Caco-2 (cell line): ENCODE data around the gene SMIM10L1. TPM values are rescaled to one million over a fixed set of nuclear protein-coding genes. Genes with fewer than 3 reads are reported as not detected.

Experiments used
- BruUV-seq: library from RNA; stranded (reverse); fragments of 400-500 nt; replicated peaks from 2 replicates; lab custom pipeline; 2021; lab: Mats Ljungman, UMichigan
- CTCF ChIA-PET: fragments of 300-600 bp; sonication (Branson Sonifier 250); formaldehyde crosslinking; loops from one replicate; lab custom pipeline; 2022; ENCODE audit warnings: antibody characterized with exemption; lab: Charles Lee
- POLR2A ChIA-PET: fragments of 300-600 bp; sonication (Branson Sonifier 250); formaldehyde crosslinking; loops from one replicate; lab custom pipeline; 2022; ENCODE audit warnings: antibody characterized with exemption; lab: Charles Lee
- DNase-seq, 2 experiments: peaks; one replicate each; pipeline versions ENCODE4 v3.0.0 to v3.0.0-alpha.2; 2020 to 2022
- H3K27me3 ChIP-seq: replicated peaks from 2 replicates; pipeline ENCODE4 v1.6.0; 2011; ENCODE audit warnings: low read length; ENCODE audit not compliant: control insufficient read depth, insufficient read depth
- H3K36me3 ChIP-seq: 2 replicates; pipeline ENCODE4 v1.5.1; 2011; ENCODE audit warnings: low read length; ENCODE audit not compliant: control insufficient read depth, insufficient read depth
- H3K4me1 ChIP-seq: fragments of 250-450 bp; sonication (Bioruptor Pico); 2 replicates; pipeline ENCODE4 v1.5.1; 2020; ENCODE audit warnings: mild to moderate bottlenecking
- H3K4me3 ChIP-seq: 2 replicates; pipeline ENCODE4 v1.5.1; 2011; ENCODE audit warnings: low read depth, mild to moderate bottlenecking, control low read depth, low read length
- H3K9me3 ChIP-seq: fragments of 250-450 bp; sonication (Bioruptor Pico); 2 replicates; pipeline ENCODE4 v1.5.1; 2020; ENCODE audit warnings: mild to moderate bottlenecking, moderate library complexity
- H3K27ac Mint-ChIP-seq: one replicate; pipeline ENCODE4 v1.8.0; 2022; ENCODE audit warnings: mixed read lengths; ENCODE audit not compliant: unreplicated experiment
- H3K27me3 Mint-ChIP-seq: one replicate; pipeline ENCODE4 v1.8.0; 2022; ENCODE audit warnings: mixed read lengths; ENCODE audit not compliant: insufficient read depth, unreplicated experiment
- H3K36me3 Mint-ChIP-seq: one replicate; pipeline ENCODE4 v1.8.0; 2022; ENCODE audit warnings: mild to moderate bottlenecking, mixed read lengths; ENCODE audit not compliant: insufficient read depth, unreplicated experiment
- H3K4me1 Mint-ChIP-seq: one replicate; pipeline ENCODE4 v1.8.0; 2022; ENCODE audit warnings: low read depth, mixed read lengths; ENCODE audit not compliant: unreplicated experiment
- H3K4me3 Mint-ChIP-seq: one replicate; pipeline ENCODE4 v1.8.0; 2022; ENCODE audit warnings: mild to moderate bottlenecking, moderate library complexity, mixed read lengths; ENCODE audit not compliant: unreplicated experiment
- H3K9me3 Mint-ChIP-seq: one replicate; pipeline ENCODE4 v1.8.0; 2022; ENCODE audit warnings: mixed read lengths; ENCODE audit not compliant: unreplicated experiment
- CTCF ChIP-seq, 2 experiments: fragments of 200-600 bp in 1 of 2; IDR thresholded peaks; 1 replicate in 1 of 2; 2 replicates in 1 of 2; pipeline versions ENCODE4 v1.5.1 to v1.8.0; 2011 to 2022; ENCODE audit warnings: antibody characterized with exemption in 1 of 2, control low read depth in 1 of 2, inconsistent platforms in 1 of 2, low read depth in 1 of 2, low read length in 1 of 2, mild to moderate bottlenecking in 1 of 2, moderate library complexity in 1 of 2; ENCODE audit not compliant: insufficient read depth in 1 of 2, severe bottlenecking in 1 of 2, unreplicated experiment in 1 of 2
- intact Hi-C: fragments of 100-400 bp; cut with micrococcal nuclease; formaldehyde crosslinking; loops from one replicate; pipeline ENCODE4 v1.10.0; 2022; ENCODE audit not compliant: unreplicated experiment
- total RNA-seq: library from RNA; stranded (reverse); gene quantifications from 2 replicates; pipeline ENCODE4 v1.2.3, GENCODE V29; 2022

SMIM10L1 gene
- total RNA-seq, 1 experiment from 2014 or later, result 24.9 TPM

DNA sequence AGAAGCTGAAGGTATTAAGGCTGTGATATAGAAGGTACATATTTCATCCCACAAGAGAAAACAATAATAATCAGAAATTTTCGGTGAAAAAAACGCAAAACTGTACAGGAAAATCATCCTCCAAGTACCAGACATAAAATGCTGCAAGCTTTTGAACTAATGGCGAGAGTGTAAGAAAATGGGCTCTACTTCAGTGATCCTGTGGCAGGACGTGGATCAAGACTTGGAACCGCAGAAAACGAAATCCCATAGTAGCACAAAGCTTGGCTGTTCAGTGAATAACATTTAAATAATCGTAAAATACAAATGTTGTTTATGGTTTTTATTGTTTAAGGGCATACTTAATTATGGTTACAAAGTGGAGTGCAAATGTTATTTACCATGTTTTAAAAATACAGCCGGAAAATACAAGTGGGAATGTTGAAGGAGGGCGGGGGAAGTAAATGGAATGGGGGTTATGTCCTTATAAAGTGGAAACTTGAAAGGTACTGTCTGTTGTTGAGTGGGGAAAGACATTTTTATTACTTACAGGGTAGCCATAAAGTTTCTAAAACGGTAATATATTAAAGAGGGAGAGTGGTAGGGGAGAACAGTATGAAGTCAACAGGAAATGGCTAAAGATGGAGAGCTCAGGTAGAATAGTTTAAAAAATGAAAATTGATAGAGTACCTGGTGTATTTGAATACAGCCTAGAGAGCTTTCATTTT is 1.1 kb downstream of the SMIM10L1 start:
- no peak for TF ChIP-seq CTCF (IDR thresholded peaks at IDR 0.05; ENCODE audit: insufficient read depth in 1 of 2, low read depth in 1 of 2, low read length in 1 of 2, severe bottlenecking in 1 of 2, unreplicated experiment in 1 of 2)
- DNase-seq, result peak in 1 of 2 experiments; percentile 22
- Histone ChIP-seq H3K36me3 (no peaks in the 10 kb centered on the region; the same call in 1 of the 2 replicates), H3K4me1 (peaks cover 8% of the 10 kb centered on the region; the same call in 1 of the 2 replicates), H3K9me3 (no peaks in the 10 kb centered on the region), H3K4me3 (peak overlapping the region; percentile 98), H3K27me3 (no peaks in the 10 kb centered on the region)
- BruUV-seq, result TSS peak; percentile 85
- CTCF ChIA-PET, result interaction anchor here (0.6 to 1.3 kb wide), 6 partner anchors 27 to 422 kb away, joined by 3 to 10 read pairs (median 4); no protein-coding TSS in a partner anchor
- Mint-ChIP-seq H3K36me3 (peaks cover 52% of the 10 kb centered on the region), H3K9me3 (no peaks in the 10 kb centered on the region), H3K4me3 (peak overlapping the region; percentile 99), H3K4me1 (peaks cover 28% of the 10 kb centered on the region), H3K27ac (peak overlapping the region; percentile 100), H3K27me3 (no peaks in the 10 kb centered on the region)
- intact Hi-C loops, result loop anchor here (1.0 to 10.0 kb wide), 3 partner anchors 155 to 305 kb away; no protein-coding TSS in a partner anchor
- POLR2A ChIA-PET, result interaction anchor here (0.6 to 2.1 kb wide), 7 partner anchors 10 to 560 kb away, joined by 3 to 8 read pairs (median 4); partner anchors contain the start of gene YBX3

GRCh38 chr12:11174022-11174421 is 3.0 kb downstream of the SMIM10L1 start:
- ChIA-PET POLR2A (no interaction called here), CTCF (no interaction called here)
- no peak overlapping the region for H3K4me3 ChIP-seq
- BruUV-seq, result no TSS peak
- H3K27ac Mint-ChIP-seq, result no peak overlapping the region
- intact Hi-C loops, result loop anchor here (5.0 to 10.0 kb wide), 2 partner anchors 157 to 279 kb away; no protein-coding TSS in a partner anchor
- H3K27me3 ChIP-seq, result no peaks in the 10 kb centered on the region
- H3K4me1 ChIP-seq, result peaks cover 8% of the 10 kb centered on the region; the same call in 1 of the 2 replicates
- H3K4me3 Mint-ChIP-seq, result no peak overlapping the region
- H3K27me3 Mint-ChIP-seq, result no peaks in the 10 kb centered on the region
- no peak for DNase-seq
- no peaks in the 10 kb centered on the region for H3K9me3 Mint-ChIP-seq
- H3K4me1 Mint-ChIP-seq, result peaks cover 20% of the 10 kb centered on the region
- peaks cover 37% of the 10 kb centered on the region for H3K36me3 Mint-ChIP-seq
- no peak for TF ChIP-seq CTCF (IDR thresholded peaks at IDR 0.05; ENCODE audit: insufficient read depth in 1 of 2, low read depth in 1 of 2, low read length in 1 of 2, severe bottlenecking in 1 of 2, unreplicated experiment in 1 of 2)
- no peaks in the 10 kb centered on the region for H3K9me3 ChIP-seq
- H3K36me3 ChIP-seq, result no peaks in the 10 kb centered on the region; the same call in 1 of the 2 replicates

DNA sequence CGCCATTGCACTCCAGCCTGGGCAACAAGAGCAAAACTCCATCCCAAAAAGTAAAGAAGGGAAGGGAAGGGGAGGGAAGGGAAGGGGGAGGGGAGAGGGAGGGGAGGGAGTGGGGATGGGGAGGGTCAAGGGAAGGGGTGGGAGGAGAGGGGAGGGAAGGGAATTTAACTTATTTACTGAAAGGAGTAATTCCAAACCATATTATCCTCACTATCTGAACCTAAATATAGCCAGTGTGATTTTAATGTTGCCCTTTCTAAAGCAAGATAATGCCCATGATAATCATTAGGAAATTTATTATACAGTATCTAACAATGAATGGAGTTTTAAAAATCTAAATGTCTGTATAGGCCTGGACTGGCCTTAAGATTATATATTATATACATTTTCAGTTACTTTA is 7.3 kb downstream of the SMIM10L1 start:
- no TSS peak for BruUV-seq
- Histone ChIP-seq H3K9me3 (no peaks in the 10 kb centered on the region), H3K36me3 (no peaks in the 10 kb centered on the region; the same call in 1 of the 2 replicates), H3K4me3 (no peak overlapping the region), H3K27me3 (no peaks in the 10 kb centered on the region), H3K4me1 (no peaks in the 10 kb centered on the region)
- no peak overlapping the region for H3K4me3 Mint-ChIP-seq
- peaks cover 20% of the 10 kb centered on the region for H3K36me3 Mint-ChIP-seq
- CTCF ChIA-PET, result no interaction called here
- intact Hi-C loops, result loop anchor here (10.0 kb wide), 1 partner anchor 283 kb away; no protein-coding TSS in a partner anchor
- TF ChIP-seq CTCF (IDR thresholded peaks at IDR 0.05; ENCODE audit: insufficient read depth in 1 of 2, low read depth in 1 of 2, low read length in 1 of 2, severe bottlenecking in 1 of 2, unreplicated experiment in 1 of 2), result no peak
- POLR2A ChIA-PET, result no interaction called here
- H3K27ac Mint-ChIP-seq, result no peak overlapping the region
- H3K27me3 Mint-ChIP-seq, result no peaks in the 10 kb centered on the region
- DNase-seq, result no peak
- H3K4me1 Mint-ChIP-seq, result no peaks in the 10 kb centered on the region
- no peaks in the 10 kb centered on the region for H3K9me3 Mint-ChIP-seq
